Neural progenitor cell (in vitro differentiated cells): ENCODE measurements around the gene C2orf78. TPM values are rescaled to one million over a fixed set of nuclear protein-coding genes. Genes with fewer than 3 reads are reported as not detected.

ENCODE experiments used
- DNase-seq: peaks from one replicate; pipeline ENCODE4 v3.0.0-alpha.2; 2016; ENCODE audit warnings: low spot score
- H2AFZ ChIP-seq: fragments of 200-600 bp; sonication (generic); replicated peaks from 2 replicates; pipeline ENCODE4 v1.6.1; 2016; ENCODE audit warnings: antibody characterized with exemption
- H3F3A ChIP-seq: fragments of 200-600 bp; sonication (generic); 2 replicates; pipeline ENCODE4 v1.6.1; 2016; ENCODE audit warnings: antibody characterized with exemption, low read depth
- H3K27ac ChIP-seq: fragments of 200-600 bp; sonication (generic); 2 replicates; pipeline ENCODE4 v1.5.1; 2016; ENCODE audit warnings: mild to moderate bottlenecking
- H3K27me3 ChIP-seq: fragments of 200-600 bp; sonication (generic); 2 replicates; pipeline ENCODE4 v1.6.1; 2016; ENCODE audit warnings: mild to moderate bottlenecking, moderate library complexity
- H3K36me3 ChIP-seq: fragments of 200-600 bp; sonication (generic); 2 replicates; pipeline ENCODE4 v1.5.1; 2016
- H3K4me1 ChIP-seq: fragments of 200-600 bp; sonication (generic); 2 replicates; pipeline ENCODE4 v1.6.1; 2016; ENCODE audit warnings: mixed run types
- H3K4me2 ChIP-seq: fragments of 200-600 bp; sonication (generic); 2 replicates; pipeline ENCODE4 v1.6.1; 2016
- H3K4me3 ChIP-seq: fragments of 200-600 bp; sonication (generic); 2 replicates; pipeline ENCODE4 v1.5.1; 2016
- H3K79me2 ChIP-seq: fragments of 200-600 bp; sonication (generic); 2 replicates; pipeline ENCODE4 v1.6.1; 2016; ENCODE audit warnings: low read depth
- H3K9ac ChIP-seq: fragments of 200-600 bp; sonication (generic); 2 replicates; pipeline ENCODE4 v1.6.1; 2016
- H3K9me3 ChIP-seq: fragments of 200-600 bp; sonication (generic); 2 replicates; pipeline ENCODE4 v1.5.1; 2016; ENCODE audit warnings: low read depth
- H4K20me1 ChIP-seq: fragments of 200-600 bp; sonication (generic); 2 replicates; pipeline ENCODE4 v1.6.1; 2016; ENCODE audit warnings: low read depth
- H3K27ac Mint-ChIP-seq: 3 replicates; pipeline ENCODE4 v1.8.0; 2021; ENCODE audit warnings: mixed read lengths
- H3K27me3 Mint-ChIP-seq: 2 replicates; pipeline ENCODE4 v1.8.0; 2022; ENCODE audit warnings: low read depth, mild to moderate bottlenecking, inconsistent platforms, moderate library complexity, mixed read lengths; ENCODE audit not compliant: insufficient read depth
- H3K36me3 Mint-ChIP-seq: 3 replicates; pipeline ENCODE4 v1.8.0; 2021; ENCODE audit warnings: mixed read lengths
- H3K4me1 Mint-ChIP-seq: 3 replicates; pipeline ENCODE4 v1.8.0; 2021; ENCODE audit warnings: mixed read lengths
- H3K4me3 Mint-ChIP-seq: 3 replicates; pipeline ENCODE4 v1.8.0; 2021; ENCODE audit warnings: mild to moderate bottlenecking, moderate library complexity, mixed read lengths
- H3K9me3 Mint-ChIP-seq: 3 replicates; pipeline ENCODE4 v1.8.0; 2020; ENCODE audit warnings: mixed read lengths
- CTCF ChIP-seq: fragments of 200-600 bp; sonication (generic); IDR thresholded peaks from 2 replicates; pipeline ENCODE4 v1.5.1; 2017; ENCODE audit warnings: antibody characterized with exemption, mild to moderate bottlenecking
- EZH2 ChIP-seq: fragments of 200-600 bp; sonication (generic); IDR thresholded peaks from 2 replicates; pipeline ENCODE4 v1.6.1; 2017; ENCODE audit warnings: antibody characterized with exemption, mild to moderate bottlenecking, moderate library complexity
- EZH2phosphoT487 ChIP-seq: fragments of 200-600 bp; sonication (generic); IDR thresholded peaks from 2 replicates; pipeline ENCODE4 v1.6.1; 2017; ENCODE audit warnings: antibody characterized with exemption
- total RNA-seq: library from RNA; depleted of rRNA; stranded (reverse); fragments of >200 nt; gene quantifications from 2 replicates; pipeline ENCODE4 v1.2.3, GENCODE V29; 2015; ENCODE audit warnings: low replicate concordance

The C2orf78 gene
- total RNA-seq, 1 donor from 2014 or later: 0.21 TPM

GRCh38 chr2:73759904-73760303 is 24.1 kb upstream of the C2orf78 start:
- DNase-seq: no peak
- Histone ChIP-seq H3K9ac (no peak overlapping the region), H3F3A (no peaks in the 10 kb centered on the region), H2AFZ (no peak overlapping the region), H3K4me2 (no peak overlapping the region), H3K4me1 (no peaks in the 10 kb centered on the region), H3K27ac (no peak overlapping the region), H3K4me3 (no peak overlapping the region), H3K36me3 (peaks cover 8% of the 10 kb centered on the region), H3K79me2 (no peaks in the 10 kb centered on the region), H4K20me1 (no peaks in the 10 kb centered on the region), H3K27me3 (no peaks in the 10 kb centered on the region), H3K9me3 (no peaks in the 10 kb centered on the region)
- TF ChIP-seq CTCF (no peak), EZH2phosphoT487 (no peak), EZH2 (no peak)
- H3K27me3 Mint-ChIP-seq: peaks cover under 1% of the 10 kb centered on the region
- peaks cover 23% of the 10 kb centered on the region for H3K36me3 Mint-ChIP-seq
- H3K27ac Mint-ChIP-seq: no peak overlapping the region
- no peaks in the 10 kb centered on the region for H3K4me1 Mint-ChIP-seq
- no peak overlapping the region for H3K4me3 Mint-ChIP-seq
- no peaks in the 10 kb centered on the region for H3K9me3 Mint-ChIP-seq

GRCh38 chr2:73762571-73762970 is 21.4 kb upstream of the C2orf78 start:
- Histone ChIP-seq H3F3A (no peaks in the 10 kb centered on the region), H3K4me1 (no peaks in the 10 kb centered on the region), H4K20me1 (peaks cover under 1% of the 10 kb centered on the region), H3K9me3 (no peaks in the 10 kb centered on the region), H3K4me2 (no peak overlapping the region), H3K79me2 (no peaks in the 10 kb centered on the region), H3K9ac (no peak overlapping the region), H3K36me3 (peaks cover 18% of the 10 kb centered on the region), H3K27me3 (no peaks in the 10 kb centered on the region), H3K27ac (no peak overlapping the region), H3K4me3 (no peak overlapping the region), H2AFZ (no peak overlapping the region)
- no peak for DNase-seq
- Mint-ChIP-seq H3K4me1 (no peaks in the 10 kb centered on the region), H3K4me3 (no peak overlapping the region), H3K36me3 (peaks cover 22% of the 10 kb centered on the region), H3K27ac (no peak overlapping the region), H3K9me3 (no peaks in the 10 kb centered on the region), H3K27me3 (peaks cover 2% of the 10 kb centered on the region)
- no peak for TF ChIP-seq EZH2phosphoT487
- no peak for TF ChIP-seq EZH2
- TF ChIP-seq CTCF: no peak

GRCh38 chr2:73764945-73765344 is 19.0 kb upstream of the C2orf78 start:
- H3K27me3 ChIP-seq: no peaks in the 10 kb centered on the region
- no peaks in the 10 kb centered on the region for H3K9me3 ChIP-seq
- Mint-ChIP-seq H3K9me3 (no peaks in the 10 kb centered on the region), H3K4me3 (no peak overlapping the region), H3K4me1 (no peaks in the 10 kb centered on the region), H3K27me3 (peaks cover 2% of the 10 kb centered on the region), H3K27ac (no peak overlapping the region), H3K36me3 (peaks cover 23% of the 10 kb centered on the region)
- peaks cover 21% of the 10 kb centered on the region for H3K36me3 ChIP-seq
- no peak overlapping the region for H3K4me3 ChIP-seq
- H3K79me2 ChIP-seq: no peaks in the 10 kb centered on the region
- TF ChIP-seq EZH2phosphoT487 (no peak), CTCF (no peak), EZH2 (no peak)
- no peak overlapping the region for H2AFZ ChIP-seq
- no peaks in the 10 kb centered on the region for H3K4me1 ChIP-seq
- H4K20me1 ChIP-seq: peaks cover 6% of the 10 kb centered on the region
- H3K9ac ChIP-seq: no peak overlapping the region
- no peak for DNase-seq
- H3K27ac ChIP-seq: no peak overlapping the region
- no peak overlapping the region for H3K4me2 ChIP-seq
- H3F3A ChIP-seq: no peaks in the 10 kb centered on the region
